WERI-Rb-1 (cell line): ENCODE results near the gene SMARCD1.
"Not testable (repeated sequence)": the region's sequence is repeated elsewhere in the genome, so short reads cannot be mapped to it uniquely, and the experiment has no call there.

ENCODE experiments used
- DNase-seq: peaks from one replicate; pipeline ENCODE4 v3.0.0-alpha.2; 2020
- H3K27ac ChIP-seq: fragments of 250-450 bp; sonication (Bioruptor Pico); 2 replicates; pipeline ENCODE4 v1.5.1; 2020; ENCODE audit warnings: mild to moderate bottlenecking, moderate library complexity
- H3K27me3 ChIP-seq: fragments of 250-450 bp; sonication (Bioruptor Pico); 2 replicates; pipeline ENCODE4 v1.5.1; 2021; ENCODE audit warnings: mild to moderate bottlenecking, low read depth, moderate library complexity; ENCODE audit not compliant: insufficient read depth, severe bottlenecking
- H3K36me3 ChIP-seq: fragments of 250-450 bp; sonication (Bioruptor Pico); 2 replicates; pipeline ENCODE4 v1.5.1; 2020; ENCODE audit warnings: mild to moderate bottlenecking, moderate library complexity
- H3K4me3 ChIP-seq: 2 replicates; pipeline ENCODE4 v1.5.1; 2011; ENCODE audit warnings: low read depth, mild to moderate bottlenecking, control low read depth, low read length
- H3K9me3 ChIP-seq: fragments of 250-450 bp; sonication (Bioruptor Pico); 2 replicates; pipeline ENCODE4 v1.5.1; 2021; ENCODE audit warnings: mild to moderate bottlenecking, moderate library complexity; ENCODE audit not compliant: severe bottlenecking
- CTCF ChIP-seq: IDR thresholded peaks from 2 replicates; pipeline ENCODE4 v1.5.1; 2011; ENCODE audit warnings: low read depth, mild to moderate bottlenecking, control low read depth, inconsistent platforms, low read length

Gene SMARCD1

GRCh38 chr12:50129290-50129689 is 44.1 kb downstream of the SMARCD1 start:
- no peaks in the 10 kb centered on the region for H3K27me3 ChIP-seq
- TF ChIP-seq CTCF: no peak
- H3K27ac ChIP-seq: no peak overlapping the region
- no peak overlapping the region for H3K4me3 ChIP-seq
- H3K9me3 ChIP-seq: no peaks in the 10 kb centered on the region
- H3K36me3 ChIP-seq: peaks cover 65% of the 10 kb centered on the region
- DNase-seq: no peak

- Histone ChIP-seq H3K36me3 (peaks cover 68% of the 10 kb centered on the region), H3K4me3 (no peak overlapping the region), H3K27ac (no peak overlapping the region), H3K9me3 (no peaks in the 10 kb centered on the region), H3K27me3 (no peaks in the 10 kb centered on the region)
- no peak for DNase-seq
- peak; percentile 28; the same call in 1 of the 2 replicates for TF ChIP-seq CTCF
These were observed 47.5 kb downstream of the SMARCD1 start for GRCh38 chr12:50132505-50133135.

GRCh38 chr12:50142993-50143392 is 57.9 kb downstream of the SMARCD1 start:
- Histone ChIP-seq H3K27me3 (no peaks in the 10 kb centered on the region), H3K4me3 (no peak overlapping the region), H3K36me3 (peaks cover 37% of the 10 kb centered on the region), H3K27ac (no peak overlapping the region), H3K9me3 (no peaks in the 10 kb centered on the region)
- no peak for DNase-seq
- TF ChIP-seq CTCF: no peak

GRCh38 chr12:50145439-50145838 is 60.3 kb downstream of the SMARCD1 start:
- TF ChIP-seq CTCF: no peak
- Histone ChIP-seq H3K4me3 (no peak overlapping the region), H3K27me3 (no peaks in the 10 kb centered on the region), H3K36me3 (peaks cover 24% of the 10 kb centered on the region), H3K9me3 (no peaks in the 10 kb centered on the region), H3K27ac (no peak overlapping the region)
- no peak for DNase-seq

GRCh38 chr12:50147281-50147680 is 62.1 kb downstream of the SMARCD1 start:
- H3K36me3 ChIP-seq: peaks cover 12% of the 10 kb centered on the region; the same call in 1 of the 2 replicates
- H3K9me3 ChIP-seq: no peaks in the 10 kb centered on the region
- H3K4me3 ChIP-seq: no peak overlapping the region
- H3K27me3 ChIP-seq: no peaks in the 10 kb centered on the region
- H3K27ac ChIP-seq: no peak overlapping the region
- TF ChIP-seq CTCF: no peak
- no peak for DNase-seq

GRCh38 chr12:50148011-50148410 is 62.9 kb downstream of the SMARCD1 start:
- not testable (repeated sequence) for H3K9me3 ChIP-seq, H3K4me3 ChIP-seq, H3K27me3 ChIP-seq, DNase-seq, H3K36me3 ChIP-seq, H3K27ac ChIP-seq
